Measurements from ENCODE around the gene PDE9A.

Gene PDE9A

DNA sequence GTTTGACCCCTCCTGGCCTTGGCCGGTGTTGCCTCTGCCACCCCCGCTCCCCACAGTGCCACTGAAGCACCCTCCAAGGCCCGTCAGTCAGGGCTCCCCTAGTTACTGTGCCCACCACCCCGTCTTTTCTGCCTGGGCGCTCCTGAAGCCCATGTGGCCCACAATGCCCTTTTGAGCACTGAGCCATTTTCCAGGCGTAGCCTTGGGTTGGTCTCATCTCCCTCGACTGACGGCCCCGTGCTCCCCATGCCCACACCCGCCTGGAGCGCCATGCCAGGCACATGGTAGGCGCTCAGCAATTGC, 118.0 kb downstream of the PDE9A start:
- Histone ChIP-seq H4K20me1 (ENCODE audit: insufficient read depth) (no peaks in the 10 kb centered on the region), H3K36me3 (ENCODE audit: insufficient read depth) (no peaks in the 10 kb centered on the region), H3K9ac (no peak overlapping the region), H3K27me3 (ENCODE audit: insufficient read depth, low read depth) (peaks cover 93% of the 10 kb centered on the region), H3K79me2 (ENCODE audit: insufficient read depth, low read depth) (no peaks in the 10 kb centered on the region), H3K27ac (no peak overlapping the region), H3K4me2 (no peak overlapping the region), H2AFZ (ENCODE audit: low read depth) (no peak overlapping the region), H3K4me3 (IDR thresholded peaks at IDR 0.05; ENCODE audit: insufficient read depth, low read depth, low read length) (no peak overlapping the region), H3K4me1 (ENCODE audit: low read depth, poor library complexity, severe bottlenecking) (no peaks in the 10 kb centered on the region)
- TF ChIP-seq, protein P1, sequence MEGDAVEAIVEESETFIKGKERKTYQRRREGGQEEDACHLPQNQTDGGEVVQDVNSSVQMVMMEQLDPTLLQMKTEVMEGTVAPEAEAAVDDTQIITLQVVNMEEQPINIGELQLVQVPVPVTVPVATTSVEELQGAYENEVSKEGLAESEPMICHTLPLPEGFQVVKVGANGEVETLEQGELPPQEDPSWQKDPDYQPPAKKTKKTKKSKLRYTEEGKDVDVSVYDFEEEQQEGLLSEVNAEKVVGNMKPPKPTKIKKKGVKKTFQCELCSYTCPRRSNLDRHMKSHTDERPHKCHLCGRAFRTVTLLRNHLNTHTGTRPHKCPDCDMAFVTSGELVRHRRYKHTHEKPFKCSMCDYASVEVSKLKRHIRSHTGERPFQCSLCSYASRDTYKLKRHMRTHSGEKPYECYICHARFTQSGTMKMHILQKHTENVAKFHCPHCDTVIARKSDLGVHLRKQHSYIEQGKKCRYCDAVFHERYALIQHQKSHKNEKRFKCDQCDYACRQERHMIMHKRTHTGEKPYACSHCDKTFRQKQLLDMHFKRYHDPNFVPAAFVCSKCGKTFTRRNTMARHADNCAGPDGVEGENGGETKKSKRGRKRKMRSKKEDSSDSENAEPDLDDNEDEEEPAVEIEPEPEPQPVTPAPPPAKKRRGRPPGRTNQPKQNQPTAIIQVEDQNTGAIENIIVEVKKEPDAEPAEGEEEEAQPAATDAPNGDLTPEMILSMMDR (conservative IDR thresholded peaks at IDR 0.05; ENCODE audit: low read depth, low read length): no peak

DNA sequence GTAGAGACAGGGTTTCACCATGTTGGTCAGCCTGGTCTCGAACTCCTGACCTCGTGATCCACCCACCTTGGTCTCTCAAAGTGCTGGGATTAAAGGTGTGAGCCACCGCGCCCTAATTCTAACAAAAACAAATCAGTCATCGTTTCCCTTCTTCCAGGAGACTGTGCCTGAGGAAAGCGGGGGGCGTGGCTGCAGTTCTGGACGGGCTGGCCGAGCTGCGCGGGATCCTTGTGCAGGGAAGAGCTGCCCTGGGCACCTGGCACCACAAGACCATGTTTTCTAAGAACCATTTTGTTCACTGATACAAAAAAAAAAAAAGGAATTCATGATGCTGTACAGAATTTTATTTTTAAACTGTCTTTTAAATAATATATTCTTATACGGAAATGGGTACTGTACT, 121.7 kb downstream of the PDE9A start:
- Histone ChIP-seq H3K4me1 (ENCODE audit: low read depth, poor library complexity, severe bottlenecking) (no peaks in the 10 kb centered on the region), H3K9ac (no peak overlapping the region), H4K20me1 (ENCODE audit: insufficient read depth) (no peaks in the 10 kb centered on the region), H3K27me3 (ENCODE audit: insufficient read depth, low read depth) (peaks cover 87% of the 10 kb centered on the region), H3K36me3 (ENCODE audit: insufficient read depth) (no peaks in the 10 kb centered on the region), H3K4me2 (no peak overlapping the region), H2AFZ (ENCODE audit: low read depth) (no peak overlapping the region), H3K79me2 (ENCODE audit: insufficient read depth, low read depth) (no peaks in the 10 kb centered on the region), H3K4me3 (IDR thresholded peaks at IDR 0.05; ENCODE audit: insufficient read depth, low read depth, low read length) (no peak overlapping the region), H3K27ac (no peak overlapping the region)
- TF ChIP-seq, protein P1 (conservative IDR thresholded peaks at IDR 0.05; ENCODE audit: low read depth, low read length): no peak

DNA sequence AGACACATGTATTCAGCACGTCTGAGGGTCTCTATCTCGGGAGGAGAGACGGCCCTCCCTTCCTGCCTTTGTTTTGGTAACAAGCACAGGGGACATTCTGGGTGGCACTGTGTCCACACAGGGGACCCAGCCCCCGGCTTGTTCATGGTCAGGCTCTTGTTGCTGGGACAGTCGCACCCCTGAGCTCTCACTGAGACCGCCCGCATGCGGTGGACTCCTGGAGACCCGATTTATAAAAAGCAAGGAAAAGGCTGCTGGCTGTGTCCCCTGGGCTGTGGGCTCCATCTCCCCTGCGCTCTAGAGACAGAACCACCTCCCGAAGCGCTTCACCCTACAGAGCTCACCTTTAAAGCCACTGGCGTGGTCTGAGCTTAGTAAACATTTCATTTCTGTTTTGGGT, 122.5 kb downstream of the PDE9A start:
- Histone ChIP-seq H3K9ac (no peak overlapping the region), H3K4me2 (no peak overlapping the region), H3K4me3 (IDR thresholded peaks at IDR 0.05; ENCODE audit: insufficient read depth, low read depth, low read length) (no peak overlapping the region), H3K27me3 (ENCODE audit: insufficient read depth, low read depth) (peaks cover 86% of the 10 kb centered on the region), H3K27ac (no peak overlapping the region), H4K20me1 (ENCODE audit: insufficient read depth) (no peaks in the 10 kb centered on the region), H3K4me1 (ENCODE audit: low read depth, poor library complexity, severe bottlenecking) (no peaks in the 10 kb centered on the region), H2AFZ (ENCODE audit: low read depth) (no peak overlapping the region), H3K36me3 (ENCODE audit: insufficient read depth) (no peaks in the 10 kb centered on the region), H3K79me2 (ENCODE audit: insufficient read depth, low read depth) (no peaks in the 10 kb centered on the region)
- TF ChIP-seq, protein P1 (conservative IDR thresholded peaks at IDR 0.05; ENCODE audit: low read depth, low read length): no peak

DNA sequence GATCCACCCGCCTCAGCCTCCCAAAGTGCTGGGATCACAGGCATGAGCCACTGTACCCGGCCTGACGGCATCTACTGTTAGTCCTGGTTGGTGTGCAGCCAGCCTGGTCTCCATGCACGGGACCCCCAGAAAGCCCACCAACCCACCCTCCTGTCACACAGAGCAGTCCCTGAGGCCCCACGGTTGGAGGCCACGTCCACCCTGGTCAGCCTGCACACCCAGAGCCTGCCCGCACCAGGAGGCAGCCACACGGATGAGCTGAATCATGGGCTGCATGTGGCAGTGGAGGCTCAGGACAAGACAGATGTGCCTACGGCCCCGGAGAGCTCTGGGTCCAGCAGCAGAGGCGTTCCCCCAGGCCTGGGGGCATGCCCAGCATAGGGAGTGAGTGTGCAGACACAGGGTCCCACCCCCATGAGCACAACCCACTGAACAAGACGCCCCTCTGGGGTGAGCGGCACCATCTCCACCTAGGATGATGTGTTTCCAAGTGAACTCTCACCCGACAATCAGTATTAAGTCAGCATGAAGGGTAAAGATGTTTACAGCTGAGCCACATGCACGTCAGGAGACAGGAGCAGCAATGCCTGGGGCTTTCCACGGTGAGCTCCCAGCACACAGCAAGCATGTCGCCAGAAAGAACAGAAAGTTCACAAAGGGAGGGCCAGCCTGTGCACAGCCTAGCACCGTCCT, 123.8 kb downstream of the PDE9A start:
- Histone ChIP-seq H3K27ac (no peak overlapping the region), H3K79me2 (ENCODE audit: insufficient read depth, low read depth) (no peaks in the 10 kb centered on the region), H4K20me1 (ENCODE audit: insufficient read depth) (no peaks in the 10 kb centered on the region), H3K9ac (no peak overlapping the region), H3K36me3 (ENCODE audit: insufficient read depth) (no peaks in the 10 kb centered on the region), H3K4me3 (IDR thresholded peaks at IDR 0.05; ENCODE audit: insufficient read depth, low read depth, low read length) (no peak overlapping the region), H3K27me3 (ENCODE audit: insufficient read depth, low read depth) (peaks cover 85% of the 10 kb centered on the region), H3K4me1 (ENCODE audit: low read depth, poor library complexity, severe bottlenecking) (no peaks in the 10 kb centered on the region), H3K4me2 (no peak overlapping the region), H2AFZ (ENCODE audit: low read depth) (no peak overlapping the region)
- TF ChIP-seq, protein P1 (conservative IDR thresholded peaks at IDR 0.05; ENCODE audit: low read depth, low read length): no peak
